ENCODE measurements around the gene PTPRK.

Gene PTPRK

GRCh38 chr6:128422871-128423270, 97.5 kb downstream of the PTPRK start:
- H4K20me1 ChIP-seq (ENCODE audit: insufficient read depth, low read length), result no peaks in the 10 kb centered on the region

GRCh38 chr6:128422200-128422599, 98.2 kb downstream of the PTPRK start:
- H3K27ac ChIP-seq (ENCODE audit: low read depth, low read length, poor library complexity, severe bottlenecking), result no peak overlapping the region
- no peaks in the 10 kb centered on the region for H4K20me1 ChIP-seq (ENCODE audit: insufficient read depth, low read length)
- no peaks in the 10 kb centered on the region for H3F3A ChIP-seq (ENCODE audit: insufficient read depth, low read length)

More at GRCh38 chr6:128422871-128423270, 97.5 kb downstream of the PTPRK start:
- H3K36me3 ChIP-seq (ENCODE audit: insufficient read depth, low read length), result no peaks in the 10 kb centered on the region
- H3K27me3 ChIP-seq (ENCODE audit: insufficient read depth, low read length), result no peaks in the 10 kb centered on the region
- H3K79me2 ChIP-seq (ENCODE audit: insufficient read depth, low read length), result no peaks in the 10 kb centered on the region
- H3K4me3 ChIP-seq (ENCODE audit: low read depth, low read length, poor library complexity, severe bottlenecking), result no peak overlapping the region
- no peaks in the 10 kb centered on the region for H3K9me2 ChIP-seq (ENCODE audit: low read depth, low read length)
- H3K27ac ChIP-seq (ENCODE audit: low read depth, low read length, poor library complexity, severe bottlenecking), result no peak overlapping the region
- TF ChIP-seq, protein P1, sequence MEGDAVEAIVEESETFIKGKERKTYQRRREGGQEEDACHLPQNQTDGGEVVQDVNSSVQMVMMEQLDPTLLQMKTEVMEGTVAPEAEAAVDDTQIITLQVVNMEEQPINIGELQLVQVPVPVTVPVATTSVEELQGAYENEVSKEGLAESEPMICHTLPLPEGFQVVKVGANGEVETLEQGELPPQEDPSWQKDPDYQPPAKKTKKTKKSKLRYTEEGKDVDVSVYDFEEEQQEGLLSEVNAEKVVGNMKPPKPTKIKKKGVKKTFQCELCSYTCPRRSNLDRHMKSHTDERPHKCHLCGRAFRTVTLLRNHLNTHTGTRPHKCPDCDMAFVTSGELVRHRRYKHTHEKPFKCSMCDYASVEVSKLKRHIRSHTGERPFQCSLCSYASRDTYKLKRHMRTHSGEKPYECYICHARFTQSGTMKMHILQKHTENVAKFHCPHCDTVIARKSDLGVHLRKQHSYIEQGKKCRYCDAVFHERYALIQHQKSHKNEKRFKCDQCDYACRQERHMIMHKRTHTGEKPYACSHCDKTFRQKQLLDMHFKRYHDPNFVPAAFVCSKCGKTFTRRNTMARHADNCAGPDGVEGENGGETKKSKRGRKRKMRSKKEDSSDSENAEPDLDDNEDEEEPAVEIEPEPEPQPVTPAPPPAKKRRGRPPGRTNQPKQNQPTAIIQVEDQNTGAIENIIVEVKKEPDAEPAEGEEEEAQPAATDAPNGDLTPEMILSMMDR (IDR thresholded peaks at IDR 0.05; ENCODE audit: low read length), result no peak
- TF ChIP-seq EZH2 (IDR thresholded peaks at IDR 0.05; ENCODE audit: borderline replicate concordance, low read length), result no peak
- H3K9ac ChIP-seq (ENCODE audit: low read length), result no peak overlapping the region
- no peaks in the 10 kb centered on the region for H3K4me1 ChIP-seq (ENCODE audit: insufficient read depth, low read length, severe bottlenecking)
- H3K9me3 ChIP-seq (ENCODE audit: low read length), result no peaks in the 10 kb centered on the region
- H3F3A ChIP-seq (ENCODE audit: insufficient read depth, low read length), result no peaks in the 10 kb centered on the region
- no peak overlapping the region for H2AFZ ChIP-seq (ENCODE audit: low read length)
- H3K4me2 ChIP-seq (ENCODE audit: low read length), result no peak overlapping the region

DNA sequence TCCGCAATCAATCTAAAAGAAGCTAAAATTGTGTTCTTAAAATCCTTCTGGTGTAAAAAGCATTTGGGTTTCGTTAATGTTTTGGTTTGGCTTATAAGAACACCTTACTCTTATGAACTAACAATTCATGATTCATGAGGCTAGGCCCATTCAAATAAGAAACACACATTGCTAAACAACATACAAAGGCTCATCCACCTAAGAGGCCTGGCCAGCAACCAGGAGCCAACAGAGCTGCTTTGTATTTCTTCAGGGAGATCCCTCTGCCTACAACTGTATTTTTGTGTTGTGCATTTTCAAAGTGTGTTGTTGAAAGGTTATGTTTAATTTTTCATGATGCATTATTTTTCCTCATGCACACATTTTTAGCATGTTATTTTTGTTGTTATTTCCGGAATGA, 98.6 kb downstream of the PTPRK start:
- Histone ChIP-seq H3K36me3 (ENCODE audit: insufficient read depth, low read length) (no peaks in the 10 kb centered on the region), H3K79me2 (ENCODE audit: insufficient read depth, low read length) (no peaks in the 10 kb centered on the region), H3K9me3 (ENCODE audit: low read length) (no peaks in the 10 kb centered on the region), H3K9ac (ENCODE audit: low read length) (no peak overlapping the region), H3K4me2 (ENCODE audit: low read length) (no peak overlapping the region), H3K27me3 (ENCODE audit: insufficient read depth, low read length) (no peaks in the 10 kb centered on the region), H3K9me2 (ENCODE audit: low read depth, low read length) (no peaks in the 10 kb centered on the region), H3K4me3 (ENCODE audit: low read depth, low read length, poor library complexity, severe bottlenecking) (no peak overlapping the region), H2AFZ (ENCODE audit: low read length) (no peak overlapping the region), H3F3A (ENCODE audit: insufficient read depth, low read length) (no peaks in the 10 kb centered on the region), H4K20me1 (ENCODE audit: insufficient read depth, low read length) (no peaks in the 10 kb centered on the region), H3K4me1 (ENCODE audit: insufficient read depth, low read length, severe bottlenecking) (no peaks in the 10 kb centered on the region), H3K27ac (ENCODE audit: low read depth, low read length, poor library complexity, severe bottlenecking) (no peak overlapping the region)
- TF ChIP-seq, protein P1 (IDR thresholded peaks at IDR 0.05; ENCODE audit: low read length), result no peak
- TF ChIP-seq EZH2 (IDR thresholded peaks at IDR 0.05; ENCODE audit: borderline replicate concordance, low read length), result no peak

More at GRCh38 chr6:128422200-128422599, 98.2 kb downstream of the PTPRK start:
- H3K79me2 ChIP-seq (ENCODE audit: insufficient read depth, low read length), result no peaks in the 10 kb centered on the region
- no peak for TF ChIP-seq EZH2 (IDR thresholded peaks at IDR 0.05; ENCODE audit: borderline replicate concordance, low read length)
- TF ChIP-seq, protein P1 (IDR thresholded peaks at IDR 0.05; ENCODE audit: low read length), result no peak
- no peak overlapping the region for H3K4me3 ChIP-seq (ENCODE audit: low read depth, low read length, poor library complexity, severe bottlenecking)
- H3K36me3 ChIP-seq (ENCODE audit: insufficient read depth, low read length), result no peaks in the 10 kb centered on the region
- H2AFZ ChIP-seq (ENCODE audit: low read length), result no peak overlapping the region
- H3K4me2 ChIP-seq (ENCODE audit: low read length), result no peak overlapping the region
- no peak overlapping the region for H3K9ac ChIP-seq (ENCODE audit: low read length)
- H3K9me2 ChIP-seq (ENCODE audit: low read depth, low read length), result no peaks in the 10 kb centered on the region
- no peaks in the 10 kb centered on the region for H3K4me1 ChIP-seq (ENCODE audit: insufficient read depth, low read length, severe bottlenecking)
- no peaks in the 10 kb centered on the region for H3K9me3 ChIP-seq (ENCODE audit: low read length)
- no peaks in the 10 kb centered on the region for H3K27me3 ChIP-seq (ENCODE audit: insufficient read depth, low read length)
